A549 (cell line): ENCODE measurements around the gene MED13L.

Source experiments
- CTCF ChIP-seq: fragments of >200 bp; sonication (Bioruptor Twin); formaldehyde crosslinking; IDR thresholded peaks from 3 replicates; pipeline ENCODE4 v1.5.1; 2016
- JUN ChIP-seq, 2 experiments: fragments of >200 bp; sonication (Bioruptor Twin); formaldehyde crosslinking; IDR thresholded peaks; 2 replicates in 1 of 2; 3 replicates in 1 of 2; pipeline ENCODE4 v1.6.1; 2016 to 2017
- MAX ChIP-seq: IDR thresholded peaks from 2 replicates; pipeline ENCODE4 v1.6.1; 2012
- REST ChIP-seq: fragments of 200-600 bp; sonication (generic); IDR thresholded peaks from 2 replicates; pipeline ENCODE4 v1.6.1; 2016; ENCODE audit warnings: antibody characterized with exemption, mild to moderate bottlenecking, moderate library complexity

GRCh38 chr12:116236976-116237375 is 40.5 kb downstream of the MED13L start:
- no peak for TF ChIP-seq MAX
- TF ChIP-seq REST = no peak
- no peak for TF ChIP-seq CTCF
- TF ChIP-seq JUN (IDR thresholded peaks at IDR 0.05) = no peak
